ENCODE data around the gene KCNIP1. TPM values are rescaled to one million over a fixed set of nuclear protein-coding genes. Genes with fewer than 3 reads are reported as not detected.

Gene KCNIP1
- total and polyA plus RNA-seq, 2 of the 8 experiments (the other 6 are each of a cell fraction or from before 2014, with no cell fraction given): 0.52 to 0.83 TPM

- no peaks in the 10 kb centered on the region for H3K79me2 ChIP-seq (ENCODE audit: control insufficient read depth in 1 of 2, insufficient read depth in 2 of 2, low read length in 2 of 2)
- H3K4ac ChIP-seq (replicated peaks; ENCODE audit: insufficient read length, low read depth, low read length): no peak overlapping the region
- no peaks in the 10 kb centered on the region for H3K27me3 ChIP-seq (replicated peaks in 1 of 4; ENCODE audit: control insufficient read depth in 3 of 4, extremely low read depth in 1 of 4, insufficient read depth in 3 of 4, low read length in 3 of 4)
- H2BK12ac ChIP-seq (ENCODE audit: low read depth, low read length): no peak overlapping the region
- H3K36me3 ChIP-seq (ENCODE audit: control insufficient read depth in 2 of 4, insufficient read depth in 4 of 4, low read length in 3 of 4): no peaks in the 10 kb centered on the region
- no peak overlapping the region for H3K4me3 ChIP-seq (ENCODE audit: extremely low read depth in 1 of 4, insufficient read depth in 2 of 4, low read depth in 3 of 4, low read length in 4 of 4)
- H2AK5ac ChIP-seq (ENCODE audit: low read depth, low read length): no peak overlapping the region
- no peak overlapping the region for H2AFZ ChIP-seq (ENCODE audit: low read length)
- no peak overlapping the region for H3K23ac ChIP-seq (ENCODE audit: insufficient read length)
- H4K5ac ChIP-seq (ENCODE audit: insufficient read length, low read depth, low read length): no peak overlapping the region
- ChIA-PET POLR2A (ENCODE audit: partially characterized antibody) (no interaction called here), CTCF (ENCODE audit: partially characterized antibody) (interaction anchor here (0.9 to 2.0 kb wide), 9 partner anchors 10 to 149 kb away, joined by 3 to 6 read pairs (median 3); no protein-coding TSS in a partner anchor)
- H3K9me3 ChIP-seq (ENCODE audit: insufficient read depth in 2 of 2, low read depth in 1 of 2, low read length in 1 of 2): no peaks in the 10 kb centered on the region
- no peak overlapping the region for H3K56ac ChIP-seq (replicated peaks; ENCODE audit: insufficient read length, low read depth, low read length)
- H3K4me2 ChIP-seq (ENCODE audit: insufficient read depth in 1 of 2, low read depth in 2 of 2, low read length in 2 of 2): no peak overlapping the region
- no peak overlapping the region for H4K91ac ChIP-seq (replicated peaks; ENCODE audit: insufficient read length, low read length)
- no peaks in the 10 kb centered on the region for H4K20me1 ChIP-seq (replicated peaks in 1 of 2; ENCODE audit: control insufficient read depth in 1 of 2, insufficient read depth in 2 of 2, low read length in 2 of 2)
- no peaks in the 10 kb centered on the region for H3K23me2 ChIP-seq (ENCODE audit: low read depth, low read length)
- no peak overlapping the region for H4K8ac ChIP-seq (ENCODE audit: extremely low read depth, insufficient read depth, low read length)
- H3K27ac ChIP-seq (ENCODE audit: low read depth, low read length): no peak overlapping the region
- 81% methylated on average over 4 of the region's 4 CpGs; no CpG with 5 or more reads in 1 of the 2 experiments for WGBS, 2 experiments (ENCODE audit: extremely low coverage in 1 of 2, insufficient coverage in 1 of 2, insufficient read length in 1 of 2, insufficient replicate concordance in 2 of 2, low coverage in 1 of 2, low lambda C conversion rate in 2 of 2, missing lambda C conversion rate in 1 of 2)
- no peak overlapping the region for H3K9ac ChIP-seq (replicated peaks in 1 of 4; ENCODE audit: extremely low read depth in 1 of 4, low read depth in 3 of 4, low read length in 3 of 4)
- DNase-seq (ENCODE audit: low read depth in 1 of 2, low spot score in 2 of 2): no peak
- no peak overlapping the region for H3K14ac ChIP-seq (ENCODE audit: insufficient read length)
- no peaks in the 10 kb centered on the region; a peak in 1 of 7 replicates for H3K4me1 ChIP-seq (replicated peaks in 1 of 4; ENCODE audit: control insufficient read depth in 3 of 4, insufficient read depth in 4 of 4, low read length in 3 of 4)
- no peak overlapping the region for H2BK15ac ChIP-seq (ENCODE audit: low read length)
- no peak overlapping the region for H2BK5ac ChIP-seq (ENCODE audit: low read depth, low read length)
- no peaks in the 10 kb centered on the region for H3K79me1 ChIP-seq (ENCODE audit: low read depth, low read length)
- no peak for FAIRE-seq
- H2BK120ac ChIP-seq (replicated peaks; ENCODE audit: low read depth, low read length): no peak overlapping the region
- no peak overlapping the region for H3K18ac ChIP-seq (ENCODE audit: extremely low read depth, low read length)
- H2BK20ac ChIP-seq (ENCODE audit: low read length): no peak overlapping the region
- TF ChIP-seq GABPA (IDR thresholded peaks at IDR 0.05; ENCODE audit: borderline replicate concordance, insufficient read depth, low read length): no peak
- TF ChIP-seq CHD1 (IDR thresholded peaks at IDR 0.05; ENCODE audit: low read depth, low read length): no peak
- TF ChIP-seq TBP (IDR thresholded peaks at IDR 0.05; ENCODE audit: low read depth, low read length): no peak
These were observed 80.2 kb downstream of the KCNIP1 start for GRCh38 chr5:170584003-170584402.

All from H1 (cell line).